T-cell (primary cell): ENCODE measurements around the gene ARSA. TPM values are rescaled to one million over a fixed set of nuclear protein-coding genes. Genes with fewer than 3 reads are reported as not detected.
"Not testable (repeated sequence)": the region's sequence is repeated elsewhere in the genome, so short reads cannot be mapped to it uniquely, and the experiment has no call there.

Experiments
- ATAC-seq, 4 experiments: fragments of 200-7000 bp in 3 of 4; fragments of 150-1000 bp in 1 of 4; cut with Tn5 transposase; replicated peaks in 1 of 4; 1 replicate in 3 of 4; 2 replicates in 1 of 4; pipeline ENCODE4 v1.10.0; 2021; ENCODE audit warnings: moderate library complexity in 3 of 4, mild to moderate bottlenecking in 2 of 4, moderate number of reproducible peaks in 1 of 4
- CTCF ChIA-PET, 2 donors: fragments of 300-600 bp; sonication (Branson Sonifier 250); formaldehyde crosslinking; loops; one replicate each; lab custom pipeline; 2022; ENCODE audit warnings: antibody characterized with exemption in 2 of 2; lab: Charles Lee
- POLR2A ChIA-PET, 2 donors: fragments of 300-600 bp; sonication (Branson Sonifier 250); formaldehyde crosslinking; loops; one replicate each; lab custom pipeline; 2022; ENCODE audit warnings: antibody characterized with exemption in 2 of 2; lab: Charles Lee
- DNase-seq, 35 experiments: peaks; one replicate each; pipeline versions ENCODE4 v3.0.0 to v3.0.0-alpha.2; 2013 to 2023
- H3K27ac ChIP-seq: one replicate; pipeline ENCODE4 v1.5.1; 2013; ENCODE audit warnings: low read length
- H3K27me3 ChIP-seq, 2 experiments: replicated peaks in 1 of 2; 1 replicate in 1 of 2; 2 replicates in 1 of 2; pipeline versions ENCODE4 v1.6.1 to v1.7.0; 2013; ENCODE audit warnings: low read length in 1 of 2, mixed read lengths in 1 of 2; ENCODE audit not compliant: control insufficient read depth in 2 of 2, insufficient read depth in 2 of 2; ENCODE audit errors: extremely low read depth in 1 of 2
- H3K36me3 ChIP-seq, 2 donors: 1 replicate in 1 of 2; 2 replicates in 1 of 2; pipeline versions ENCODE4 v1.6.1 to v1.7.0; 2013; ENCODE audit warnings: low read length in 1 of 2; ENCODE audit not compliant: control insufficient read depth in 2 of 2, insufficient read depth in 1 of 2; ENCODE audit errors: extremely low read depth in 1 of 2
- H3K4me1 ChIP-seq, 2 experiments: 1 replicate in 1 of 2; 2 replicates in 1 of 2; pipeline versions ENCODE4 v1.6.1 to v1.7.0; 2013; ENCODE audit warnings: low read length in 2 of 2, mixed read lengths in 1 of 2; ENCODE audit not compliant: insufficient read depth in 2 of 2, control insufficient read depth in 1 of 2; ENCODE audit errors: extremely low read depth in 1 of 2
- H3K4me3 ChIP-seq, 2 donors: 1 replicate in 1 of 2; 2 replicates in 1 of 2; pipeline versions ENCODE4 v1.5.1 to v1.7.0; 2013; ENCODE audit warnings: mild to moderate bottlenecking in 2 of 2, low read length in 1 of 2, moderate library complexity in 1 of 2; ENCODE audit not compliant: control insufficient read depth in 1 of 2; ENCODE audit errors: extremely low read depth in 1 of 2
- H3K9me3 ChIP-seq: 2 replicates; pipeline ENCODE4 v1.7.0; 2013
- H3K27ac Mint-ChIP-seq, 2 donors: one replicate each; pipeline ENCODE4 v1.8.0; 2020 to 2021; ENCODE audit warnings: mild to moderate bottlenecking in 2 of 2, mixed read lengths in 2 of 2
- H3K27me3 Mint-ChIP-seq, 2 donors: one replicate each; pipeline ENCODE4 v1.8.0; 2021 to 2022; ENCODE audit warnings: mixed read lengths in 2 of 2
- H3K36me3 Mint-ChIP-seq: one replicate; pipeline ENCODE4 v1.8.0; 2021; ENCODE audit warnings: mixed read lengths
- H3K4me1 Mint-ChIP-seq, 3 donors: one replicate each; pipeline ENCODE4 v1.8.0; 2020 to 2022; ENCODE audit warnings: mixed read lengths in 3 of 3, mild to moderate bottlenecking in 1 of 3
- H3K4me3 Mint-ChIP-seq, 3 donors: one replicate each; pipeline ENCODE4 v1.8.0; 2020 to 2022; ENCODE audit warnings: mild to moderate bottlenecking in 3 of 3, mixed read lengths in 3 of 3, moderate library complexity in 3 of 3
- H3K9me3 Mint-ChIP-seq, 3 donors: one replicate each; pipeline ENCODE4 v1.8.0; 2020 to 2022; ENCODE audit warnings: mixed read lengths in 3 of 3
- WGBS: methylation state at CpG from one replicate; pipeline ENCODE4 v1.1.5; 2013; ENCODE audit warnings: missing lambda C conversion rate; ENCODE audit not compliant: insufficient coverage; 5-methylcytosine and 5-hydroxymethylcytosine counted together
- total RNA-seq, 35 experiments: library from RNA in 6 of 35; stranded (reverse) in 6 of 35; fragments of 120-200 nt in 1 of 35; gene quantifications; one replicate each; pipeline versions ENCODE4 v1.2.1 to v1.2.4 and lab custom pipeline; 2013 to 2026

ARSA gene
- total RNA-seq, 5 donors from 2014 or later (not counting 1 experiment from before 2014, with no cell fraction given): 68.3 to 105 (median 90.6) TPM

DNA sequence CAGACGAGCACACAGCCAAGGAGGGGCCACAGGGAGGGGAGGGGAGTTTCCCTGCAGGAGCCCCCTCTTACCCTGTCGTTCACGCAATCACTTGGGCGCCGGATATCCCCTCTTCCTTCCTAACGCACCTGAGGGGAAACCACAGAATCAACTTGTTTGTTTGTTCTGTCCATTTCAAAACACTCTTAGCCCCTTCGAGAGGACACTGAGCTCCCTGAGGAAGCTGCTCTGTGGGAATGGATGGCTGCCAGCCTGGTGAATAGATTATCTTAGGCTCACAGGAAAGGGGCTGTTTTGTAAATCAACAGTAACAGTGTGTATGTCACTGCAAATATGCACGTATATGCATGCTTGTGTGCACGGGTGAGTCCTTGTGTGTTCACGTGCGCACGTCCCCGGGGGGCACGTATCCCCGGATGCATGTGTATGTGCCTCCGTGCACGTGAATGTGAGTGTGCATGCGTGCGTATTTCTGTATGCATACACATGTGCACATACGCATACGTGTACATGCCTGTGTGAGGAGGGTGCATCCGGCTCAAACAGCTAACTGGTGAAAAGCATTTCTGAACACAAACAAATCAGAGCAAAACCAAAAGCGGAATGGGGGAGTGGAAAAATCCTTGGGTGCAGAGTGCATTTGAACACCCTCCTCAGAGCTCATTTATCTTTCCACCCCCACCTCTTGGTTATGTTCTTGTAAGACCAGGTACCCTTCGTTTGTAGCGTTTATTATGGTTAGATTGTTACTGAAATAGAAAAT is 7.2 kb downstream of the ARSA start:
- no peaks in the 10 kb centered on the region for H3K9me3 ChIP-seq
- Mint-ChIP-seq H3K27me3 (no peaks in the 10 kb centered on the region), H3K4me1 (peaks cover 36 to 40% (median 39%) of the 10 kb centered on the region in 3 donors), H3K36me3 (peaks cover 3% of the 10 kb centered on the region), H3K4me3 (peak overlapping the region; percentile 88 to 90 (median 90)), H3K9me3 (no peaks in the 10 kb centered on the region), H3K27ac (peak overlapping the region; percentile 97 to 99)
- ATAC-seq (peak; percentile 67 to 77 (median 73)), DNase-seq (peak; percentile 44 to 97 (median 91))
- peak overlapping the region; percentile 96 for H3K27ac ChIP-seq
- 0% methylated on average over 8 of the region's 25 CpGs for WGBS
- H3K4me3 ChIP-seq: peak overlapping the region; percentile 60 to 77
- no peaks in the 10 kb centered on the region for H3K27me3 ChIP-seq
- CTCF ChIA-PET: interaction anchor here (0.5 to 3.2 kb wide), 25 partner anchors 8 to 851 kb away, joined by 3 to 35 read pairs (median 4); partner anchors contain the start of genes HDAC10 (in 1 of the 2), LMF2 (in 1 of the 2), NCAPH2 (in 1 of the 2) and SCO2 (in 1 of the 2)
- POLR2A ChIA-PET: interaction anchor here in 1 of 2 donors (0.7 to 1.5 kb wide), 3 partner anchors 58 to 151 kb away, joined by 5 to 6 read pairs (median 5); partner anchors contain the start of genes LMF2 and NCAPH2
- peaks cover 26 to 40% of the 10 kb centered on the region in 2 experiments for H3K4me1 ChIP-seq
- peaks cover 2 to 10% of the 10 kb centered on the region in 2 donors for H3K36me3 ChIP-seq

DNA sequence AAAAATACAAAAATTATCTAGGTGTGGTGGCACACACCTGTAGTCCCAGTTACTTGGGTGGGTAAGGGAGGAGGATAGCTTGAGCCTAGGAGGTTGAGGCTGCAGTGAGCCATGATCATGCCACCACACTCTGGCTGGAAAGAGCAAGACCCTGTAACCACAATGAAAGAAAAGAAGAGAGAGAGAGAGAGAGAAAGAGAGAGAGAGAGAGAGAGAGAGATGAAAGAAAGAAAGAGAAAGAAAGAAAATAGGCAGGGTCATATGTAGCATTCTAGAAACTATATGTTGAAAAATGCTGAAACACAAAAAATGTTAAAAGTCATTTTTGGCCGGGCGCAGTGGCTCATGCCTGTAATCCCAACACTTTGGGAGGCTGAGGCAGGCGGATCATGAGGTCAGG is 13.7 kb downstream of the ARSA start:
- H3K27ac ChIP-seq, ATAC-seq, DNase-seq, H3K4me1 Mint-ChIP-seq, H3K4me3 ChIP-seq, H3K9me3 Mint-ChIP-seq, H3K4me3 Mint-ChIP-seq, H3K36me3 Mint-ChIP-seq, H3K27ac Mint-ChIP-seq, POLR2A ChIA-PET, H3K4me1 ChIP-seq, H3K9me3 ChIP-seq, H3K36me3 ChIP-seq: not testable (repeated sequence)
- no CpG with 5 or more reads among the region's 3 CpGs for WGBS
- CTCF ChIA-PET: interaction anchor here in 1 of 2 donors (0.6 kb wide), 2 partner anchors 32 to 523 kb away, joined by 3 to 5 read pairs; no protein-coding TSS in a partner anchor
- peaks cover 13 to 18% of the 10 kb centered on the region in 2 donors for H3K27me3 Mint-ChIP-seq
- peaks cover 0 to 33% of the 10 kb centered on the region in 2 experiments for H3K27me3 ChIP-seq

DNA sequence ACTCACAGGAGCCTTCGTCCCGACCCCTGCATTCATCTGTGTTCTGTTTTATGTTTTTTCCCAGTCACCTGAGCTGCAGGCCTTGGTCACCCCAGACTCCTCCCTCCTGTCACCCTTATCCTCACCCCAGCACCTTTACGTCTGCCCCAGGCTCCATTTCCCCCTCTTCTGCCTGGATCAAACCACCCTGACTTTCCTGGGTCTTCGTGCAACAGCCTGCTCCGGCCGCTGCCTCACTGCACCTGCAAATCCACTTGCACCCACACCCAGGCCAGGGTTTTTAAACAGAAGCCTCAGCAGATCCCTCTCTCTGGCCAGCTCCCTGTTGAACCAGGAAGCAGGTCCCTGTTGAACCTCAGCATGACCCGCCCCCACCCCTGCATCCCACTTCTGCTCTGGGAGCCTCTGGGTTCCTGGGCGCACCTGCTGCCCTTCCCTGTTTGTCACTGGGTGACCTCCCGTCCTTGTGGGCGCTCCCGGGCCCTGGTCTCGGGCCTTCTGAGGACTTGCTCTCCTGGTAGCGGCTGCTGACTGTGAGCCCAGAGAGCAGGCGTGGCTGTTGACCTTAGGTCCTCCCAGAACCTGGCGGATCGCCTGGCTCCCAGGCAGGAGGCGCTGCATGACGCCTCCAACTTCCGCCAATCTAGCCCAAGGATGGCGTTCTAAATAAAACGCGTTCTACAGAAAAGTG is 14.5 kb downstream of the ARSA start:
- no peaks in the 10 kb centered on the region for H3K9me3 ChIP-seq
- ATAC-seq: no peak
- H3K9me3 Mint-ChIP-seq: no peaks in the 10 kb centered on the region
- peaks cover 0 to 34% of the 10 kb centered on the region in 2 experiments for H3K27me3 ChIP-seq
- H3K27ac Mint-ChIP-seq: no peak overlapping the region
- H3K4me1 Mint-ChIP-seq: peaks cover 4 to 7% (median 6%) of the 10 kb centered on the region in 3 donors
- DNase-seq: no peak
- H3K27me3 Mint-ChIP-seq: peaks cover 13 to 24% of the 10 kb centered on the region in 2 donors
- H3K27ac ChIP-seq: no peak overlapping the region
- no peaks in the 10 kb centered on the region for H3K36me3 ChIP-seq
- POLR2A ChIA-PET: no interaction called here
- WGBS: 89% methylated on average over 16 of the region's 22 CpGs
- H3K4me3 ChIP-seq: no peak overlapping the region
- no peaks in the 10 kb centered on the region for H3K36me3 Mint-ChIP-seq
- no peaks in the 10 kb centered on the region for H3K4me1 ChIP-seq
- CTCF ChIA-PET: no interaction called here
- no peak overlapping the region for H3K4me3 Mint-ChIP-seq

DNA sequence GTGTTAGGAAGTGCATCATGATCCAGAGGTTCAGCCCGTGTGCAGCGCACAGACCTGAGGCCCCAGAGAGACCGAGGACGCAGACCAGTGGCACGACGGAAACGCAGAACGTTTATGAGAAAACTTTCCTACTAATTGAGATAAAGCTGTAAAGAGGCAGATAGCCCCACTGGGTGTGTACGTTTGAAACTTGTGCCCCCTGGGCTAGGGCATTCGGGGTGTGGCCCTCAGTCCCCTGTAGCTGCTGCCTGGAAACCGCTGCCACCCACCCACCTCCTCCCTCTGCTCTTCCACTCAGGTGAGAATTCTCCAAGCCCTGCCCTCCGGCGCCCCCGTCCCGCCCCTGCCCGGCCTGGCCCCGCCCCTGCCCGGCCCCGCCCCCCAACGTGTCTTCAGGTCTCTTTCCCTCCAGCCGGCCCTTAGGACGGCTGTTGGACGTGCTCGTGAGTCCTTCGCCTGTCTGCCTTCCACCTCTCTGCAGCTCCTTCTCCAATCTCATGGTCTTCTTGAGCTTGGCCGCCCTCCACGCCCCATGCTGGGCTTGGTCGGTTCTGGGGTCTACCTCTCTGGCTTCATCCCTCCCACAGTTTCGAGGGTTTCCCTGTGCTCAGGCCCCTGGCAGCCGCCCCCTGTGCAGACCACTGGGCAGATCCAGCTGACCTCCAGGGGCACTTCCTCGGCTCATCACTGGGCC is 15.3 kb downstream of the ARSA start:
- Mint-ChIP-seq H3K9me3 (no peaks in the 10 kb centered on the region), H3K27ac (no peak overlapping the region), H3K36me3 (no peaks in the 10 kb centered on the region), H3K27me3 (peaks cover 17 to 26% of the 10 kb centered on the region in 2 donors), H3K4me3 (no peak overlapping the region), H3K4me1 (peaks cover 4 to 7% (median 6%) of the 10 kb centered on the region in 3 donors)
- ChIA-PET POLR2A (no interaction called here), CTCF (interaction anchor here in 1 of 2 donors (0.8 kb wide), 1 partner anchor 9 kb away, joined by 3 read pairs; no protein-coding TSS in a partner anchor)
- H3K4me1 ChIP-seq: no peaks in the 10 kb centered on the region
- no peak overlapping the region for H3K27ac ChIP-seq
- H3K4me3 ChIP-seq: no peak overlapping the region
- H3K27me3 ChIP-seq: peaks cover 0 to 39% of the 10 kb centered on the region in 2 experiments
- H3K36me3 ChIP-seq: no peaks in the 10 kb centered on the region
- H3K9me3 ChIP-seq: no peaks in the 10 kb centered on the region
- DNase-seq (no peak), ATAC-seq (peak in 3 of 4 experiments; percentile 42 to 52 (median 49))
- 54% methylated on average over 11 of the region's 31 CpGs for WGBS

DNA sequence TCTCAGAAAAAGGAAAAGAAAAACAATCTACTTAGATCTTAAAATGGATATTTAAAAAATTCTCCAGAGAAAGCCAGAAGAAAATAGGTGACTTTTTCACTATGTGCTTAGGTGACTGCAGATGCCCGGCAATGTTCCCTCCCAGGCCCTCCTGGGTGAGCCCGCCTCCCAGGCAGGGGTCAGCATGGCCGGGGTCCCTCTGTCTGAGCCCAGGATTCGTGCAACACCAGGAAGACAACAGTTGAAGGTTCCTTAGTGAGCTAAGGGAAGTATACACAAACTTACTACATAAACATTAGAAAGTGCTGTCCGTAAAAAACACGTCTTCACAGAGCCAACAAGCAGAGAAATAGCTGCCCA is 15.8 kb downstream of the ARSA start:
- H3K4me1 Mint-ChIP-seq: peaks cover 4 to 7% (median 6%) of the 10 kb centered on the region in 3 donors
- 73% methylated on average over 4 of the region's 6 CpGs for whole genome bisulfite sequencing
- ATAC-seq (no peak), DNase-seq (no peak)
- H3K27me3 ChIP-seq: peaks cover 0 to 44% of the 10 kb centered on the region in 2 experiments
- no peak overlapping the region for H3K27ac Mint-ChIP-seq
- no peak overlapping the region for H3K4me3 ChIP-seq
- ChIA-PET POLR2A (no interaction called here), CTCF (interaction anchor here in 1 of 2 donors (0.8 kb wide), 1 partner anchor 9 kb away, joined by 3 read pairs; no protein-coding TSS in a partner anchor)
- H3K4me1 ChIP-seq: no peaks in the 10 kb centered on the region
- H3K36me3 Mint-ChIP-seq: no peaks in the 10 kb centered on the region
- no peak overlapping the region for H3K27ac ChIP-seq
- no peaks in the 10 kb centered on the region for H3K9me3 ChIP-seq
- H3K4me3 Mint-ChIP-seq: no peak overlapping the region
- H3K27me3 Mint-ChIP-seq: peaks cover 22 to 31% of the 10 kb centered on the region in 2 donors
- H3K9me3 Mint-ChIP-seq: no peaks in the 10 kb centered on the region
- H3K36me3 ChIP-seq: no peaks in the 10 kb centered on the region
